ENCODE results near the gene DUSP10.

DUSP10 gene

DNA sequence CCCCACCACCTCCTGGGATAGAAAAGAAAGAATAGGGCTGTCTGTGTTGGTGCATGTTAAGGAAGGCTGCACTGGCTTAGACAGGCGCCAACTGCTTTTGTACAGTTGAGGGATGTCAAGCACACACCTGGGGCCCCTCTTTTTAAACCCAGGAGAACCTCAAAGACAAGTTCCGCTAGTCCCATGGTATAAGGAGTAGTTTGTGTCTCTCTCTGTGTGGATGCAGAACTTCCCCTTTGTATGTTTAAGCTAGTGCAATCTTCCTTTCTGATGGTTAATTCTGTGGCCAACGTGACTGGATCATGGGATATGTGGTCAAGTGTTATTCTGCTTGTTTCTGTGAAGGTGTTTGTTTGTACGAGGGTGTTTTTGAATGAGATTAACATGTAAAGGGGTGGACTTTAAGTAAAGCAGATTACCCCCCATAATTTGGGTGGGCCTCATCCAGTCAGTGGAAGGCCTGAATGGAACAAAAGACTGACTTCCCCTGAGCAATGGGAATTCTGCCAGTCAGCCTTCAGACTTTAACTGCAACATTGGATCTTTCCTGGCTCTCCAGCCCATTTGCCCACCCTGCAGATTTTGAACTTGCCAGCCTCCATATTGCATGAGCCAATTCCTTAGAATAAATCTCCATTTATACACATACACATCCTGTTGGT, 9.5 kb upstream of the DUSP10 start:
- TF ChIP-seq, protein P1, sequence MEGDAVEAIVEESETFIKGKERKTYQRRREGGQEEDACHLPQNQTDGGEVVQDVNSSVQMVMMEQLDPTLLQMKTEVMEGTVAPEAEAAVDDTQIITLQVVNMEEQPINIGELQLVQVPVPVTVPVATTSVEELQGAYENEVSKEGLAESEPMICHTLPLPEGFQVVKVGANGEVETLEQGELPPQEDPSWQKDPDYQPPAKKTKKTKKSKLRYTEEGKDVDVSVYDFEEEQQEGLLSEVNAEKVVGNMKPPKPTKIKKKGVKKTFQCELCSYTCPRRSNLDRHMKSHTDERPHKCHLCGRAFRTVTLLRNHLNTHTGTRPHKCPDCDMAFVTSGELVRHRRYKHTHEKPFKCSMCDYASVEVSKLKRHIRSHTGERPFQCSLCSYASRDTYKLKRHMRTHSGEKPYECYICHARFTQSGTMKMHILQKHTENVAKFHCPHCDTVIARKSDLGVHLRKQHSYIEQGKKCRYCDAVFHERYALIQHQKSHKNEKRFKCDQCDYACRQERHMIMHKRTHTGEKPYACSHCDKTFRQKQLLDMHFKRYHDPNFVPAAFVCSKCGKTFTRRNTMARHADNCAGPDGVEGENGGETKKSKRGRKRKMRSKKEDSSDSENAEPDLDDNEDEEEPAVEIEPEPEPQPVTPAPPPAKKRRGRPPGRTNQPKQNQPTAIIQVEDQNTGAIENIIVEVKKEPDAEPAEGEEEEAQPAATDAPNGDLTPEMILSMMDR (IDR thresholded peaks at IDR 0.05; ENCODE audit: insufficient read depth, low read length, poor library complexity, severe bottlenecking): no peak
- TF ChIP-seq EZH2phosphoT487 (conservative IDR thresholded peaks at IDR 0.05; ENCODE audit: low read length): no peak

DNA sequence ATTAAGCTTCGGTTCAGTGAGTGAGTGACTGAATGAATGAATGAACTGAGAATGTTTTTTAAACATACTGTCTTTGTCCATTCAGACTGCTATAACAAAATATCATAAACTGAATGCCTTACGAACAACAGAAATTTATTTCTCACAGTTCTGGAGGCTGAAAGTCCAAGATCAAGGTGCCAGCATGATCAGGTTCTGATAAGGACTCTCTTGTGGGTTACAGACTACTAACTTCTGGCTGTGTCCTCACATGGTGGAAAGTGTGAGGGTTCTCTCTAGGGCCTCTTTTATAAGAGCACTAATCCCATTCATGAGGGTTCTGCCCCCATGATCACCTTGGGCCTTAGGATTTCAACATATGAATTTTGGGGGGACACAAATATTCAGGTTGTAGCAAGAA, 7.1 kb upstream of the DUSP10 start:
- no peaks in the 10 kb centered on the region for H4K20me1 ChIP-seq (ENCODE audit: low read depth, low read length)

More for the DNA sequence above, 9.5 kb upstream of the DUSP10 start:
- no peaks in the 10 kb centered on the region for H4K20me1 ChIP-seq (ENCODE audit: low read depth, low read length)
- H3K36me3 ChIP-seq (ENCODE audit: low read length): no peaks in the 10 kb centered on the region
- no peaks in the 10 kb centered on the region for H3F3A ChIP-seq (ENCODE audit: insufficient read depth)
- H3K4me3 ChIP-seq (ENCODE audit: insufficient read depth, low read length, poor library complexity, severe bottlenecking): no peak overlapping the region
- no peak overlapping the region for H3K27ac ChIP-seq (ENCODE audit: low read depth, low read length)
- no peaks in the 10 kb centered on the region for H3K79me2 ChIP-seq (ENCODE audit: insufficient read depth, low read length)
- no peaks in the 10 kb centered on the region for H3K9me2 ChIP-seq (replicated peaks; ENCODE audit: insufficient read depth, low read length)
- no peak overlapping the region for H3K9ac ChIP-seq (ENCODE audit: low read length)
- no peaks in the 10 kb centered on the region for H3K27me3 ChIP-seq (ENCODE audit: low read length)
- H3K9me3 ChIP-seq (ENCODE audit: insufficient read depth, low read length): no peaks in the 10 kb centered on the region
- H3K4me2 ChIP-seq (ENCODE audit: low read depth, low read length, poor library complexity, severe bottlenecking): no peak overlapping the region
- no peak overlapping the region for H2AFZ ChIP-seq (ENCODE audit: low read depth, low read length, severe bottlenecking)

DNA sequence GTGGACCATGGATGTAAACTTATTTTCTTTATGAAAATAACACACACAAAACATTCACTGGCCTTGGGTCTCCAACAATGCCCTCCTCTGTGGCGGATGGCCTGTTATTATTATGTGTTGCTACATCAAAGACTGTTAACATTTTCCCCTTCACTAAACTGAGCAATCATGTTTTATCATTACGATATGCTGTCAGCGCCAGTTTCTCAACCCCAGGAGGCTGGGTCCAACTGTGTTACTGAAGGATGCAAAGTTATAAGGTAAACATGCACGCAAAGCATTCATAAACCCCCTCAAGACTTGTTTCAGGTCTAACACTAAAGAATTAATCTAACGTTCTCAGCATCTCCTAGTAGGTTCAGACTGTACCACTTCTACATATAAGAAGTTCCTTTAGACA, 6.0 kb upstream of the DUSP10 start:
- TF ChIP-seq, protein P1 (IDR thresholded peaks at IDR 0.05; ENCODE audit: insufficient read depth, low read length, poor library complexity, severe bottlenecking): no peak
- no peak for TF ChIP-seq EZH2phosphoT487 (conservative IDR thresholded peaks at IDR 0.05; ENCODE audit: low read length)
- Histone ChIP-seq H3F3A (ENCODE audit: insufficient read depth) (no peaks in the 10 kb centered on the region), H3K36me3 (ENCODE audit: low read length) (no peaks in the 10 kb centered on the region)

More for the DNA sequence above, 7.1 kb upstream of the DUSP10 start:
- H3F3A ChIP-seq (ENCODE audit: insufficient read depth): no peaks in the 10 kb centered on the region
- H2AFZ ChIP-seq (ENCODE audit: low read depth, low read length, severe bottlenecking): no peak overlapping the region
- no peaks in the 10 kb centered on the region for H3K79me2 ChIP-seq (ENCODE audit: insufficient read depth, low read length)
- no peak overlapping the region for H3K4me2 ChIP-seq (ENCODE audit: low read depth, low read length, poor library complexity, severe bottlenecking)
- no peak overlapping the region for H3K9ac ChIP-seq (ENCODE audit: low read length)
- no peak for TF ChIP-seq EZH2phosphoT487 (conservative IDR thresholded peaks at IDR 0.05; ENCODE audit: low read length)
- TF ChIP-seq, protein P1 (IDR thresholded peaks at IDR 0.05; ENCODE audit: insufficient read depth, low read length, poor library complexity, severe bottlenecking): no peak
- no peak overlapping the region for H3K27ac ChIP-seq (ENCODE audit: low read depth, low read length)
- H3K27me3 ChIP-seq (ENCODE audit: low read length): no peaks in the 10 kb centered on the region
- H3K9me2 ChIP-seq (replicated peaks; ENCODE audit: insufficient read depth, low read length): no peaks in the 10 kb centered on the region
- no peaks in the 10 kb centered on the region for H3K9me3 ChIP-seq (ENCODE audit: insufficient read depth, low read length)
- H3K4me3 ChIP-seq (ENCODE audit: insufficient read depth, low read length, poor library complexity, severe bottlenecking): no peak overlapping the region
- no peaks in the 10 kb centered on the region for H3K36me3 ChIP-seq (ENCODE audit: low read length)

More for the DNA sequence above, 6.0 kb upstream of the DUSP10 start:
- Histone ChIP-seq H3K9me3 (ENCODE audit: insufficient read depth, low read length) (no peaks in the 10 kb centered on the region), H3K9me2 (replicated peaks; ENCODE audit: insufficient read depth, low read length) (no peaks in the 10 kb centered on the region), H3K27ac (ENCODE audit: low read depth, low read length) (no peak overlapping the region), H3K9ac (ENCODE audit: low read length) (no peak overlapping the region), H2AFZ (ENCODE audit: low read depth, low read length, severe bottlenecking) (peak overlapping the region; percentile 14), H3K4me3 (ENCODE audit: insufficient read depth, low read length, poor library complexity, severe bottlenecking) (no peak overlapping the region), H3K4me2 (ENCODE audit: low read depth, low read length, poor library complexity, severe bottlenecking) (no peak overlapping the region), H3K79me2 (ENCODE audit: insufficient read depth, low read length) (no peaks in the 10 kb centered on the region), H3K27me3 (ENCODE audit: low read length) (no peaks in the 10 kb centered on the region), H4K20me1 (ENCODE audit: low read depth, low read length) (no peaks in the 10 kb centered on the region)
